DMS 273 treated with DMSO at 0.1 percent for 48 hours (cell line): ENCODE measurements around the gene BRPF3.

ENCODE experiments used
- DNase-seq: peaks from one replicate; lab custom pipeline; 2025; lab: John Stamatoyannopoulos, UW

Gene BRPF3

DNA sequence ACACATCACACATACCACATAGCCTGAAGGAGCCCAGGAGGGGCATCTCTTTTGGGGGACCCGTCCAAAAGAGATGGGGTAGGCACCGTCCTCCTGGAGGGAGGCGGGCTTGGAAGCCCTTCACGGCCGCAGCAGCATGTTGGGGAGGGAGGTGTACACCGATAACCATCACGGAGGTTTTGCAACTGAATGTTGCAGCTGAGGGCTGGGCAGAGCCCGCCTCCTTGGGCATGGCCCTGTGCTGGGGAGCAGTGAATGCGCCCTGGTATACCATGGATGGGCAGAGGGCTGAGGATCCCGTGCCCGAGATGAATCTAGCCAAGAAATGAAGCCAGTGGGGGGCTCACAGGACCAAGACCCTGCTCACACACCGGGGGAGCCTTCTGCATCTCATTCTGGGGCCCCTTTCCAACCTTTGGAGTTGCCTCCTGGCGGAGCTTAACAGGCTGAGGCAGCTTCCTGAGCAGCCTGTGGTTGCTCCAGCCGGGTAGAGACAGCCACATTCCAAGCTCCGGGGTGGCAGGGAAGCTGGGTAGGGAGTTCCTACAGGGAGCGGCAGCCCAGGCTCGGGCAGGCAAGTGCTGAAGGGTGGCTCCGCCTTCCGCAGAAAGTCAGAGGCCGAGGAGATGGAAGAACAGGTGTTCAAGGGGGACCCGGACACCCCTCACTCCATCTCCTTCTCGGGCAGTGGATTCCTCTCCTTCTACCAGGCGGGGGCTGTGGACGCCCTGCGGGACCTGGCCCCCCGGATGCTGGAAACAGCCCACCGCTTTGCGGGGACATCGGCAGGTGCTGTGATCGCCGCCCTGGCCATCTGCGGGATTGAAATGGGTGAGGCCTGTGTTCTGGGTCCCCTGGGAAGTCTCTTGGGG lies 73.5 kb downstream of the BRPF3 start, which contains the start of gene PNPLA1:
Gene PNPLA1, plus strand, starts transcription at position 227 of the 872 bp plus-strand sequence. Its CDS starts 400 bp downstream, at position 627.
- no peak for DNase-seq

DNA sequence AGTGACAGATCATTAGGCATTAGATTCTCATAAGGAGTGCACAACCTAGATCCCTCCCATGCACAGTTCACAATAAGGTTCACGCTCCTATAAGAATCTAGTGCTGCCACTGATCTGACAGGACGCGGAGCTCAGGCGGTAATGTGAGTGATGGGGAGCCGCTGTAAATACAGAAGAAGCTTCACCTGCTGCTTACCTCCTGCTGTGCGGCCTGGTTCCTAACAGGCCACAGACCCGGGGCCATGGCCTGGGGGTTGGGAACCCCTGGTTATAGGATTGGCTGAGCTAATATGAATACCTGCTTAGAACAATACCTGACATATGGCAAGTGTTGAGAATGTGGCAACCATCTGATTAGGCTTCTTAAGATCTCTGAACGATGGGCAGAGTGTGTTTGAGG lies 75.7 kb downstream of the BRPF3 start:
- DNase-seq = no peak

DNA sequence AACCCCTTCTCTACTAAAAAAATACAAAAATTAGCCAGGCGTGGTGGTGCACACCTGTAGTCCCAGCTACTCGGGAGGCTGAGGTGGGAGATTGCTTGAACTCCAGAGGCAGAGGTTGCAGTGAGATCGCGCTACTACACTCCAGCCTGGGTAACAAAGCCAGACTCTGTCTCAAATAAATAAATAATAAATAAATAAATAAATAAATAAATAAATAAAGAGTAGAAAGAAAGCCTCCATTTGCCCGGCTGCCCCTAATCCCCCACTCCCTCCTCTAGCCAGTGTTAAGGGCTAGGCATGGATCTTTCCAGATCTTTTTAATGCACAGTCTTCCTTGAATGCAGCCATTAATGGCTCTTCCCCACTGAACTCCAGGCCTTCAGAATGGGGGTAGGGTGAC lies 76.5 kb downstream of the BRPF3 start:
- no peak for DNase-seq

DNA sequence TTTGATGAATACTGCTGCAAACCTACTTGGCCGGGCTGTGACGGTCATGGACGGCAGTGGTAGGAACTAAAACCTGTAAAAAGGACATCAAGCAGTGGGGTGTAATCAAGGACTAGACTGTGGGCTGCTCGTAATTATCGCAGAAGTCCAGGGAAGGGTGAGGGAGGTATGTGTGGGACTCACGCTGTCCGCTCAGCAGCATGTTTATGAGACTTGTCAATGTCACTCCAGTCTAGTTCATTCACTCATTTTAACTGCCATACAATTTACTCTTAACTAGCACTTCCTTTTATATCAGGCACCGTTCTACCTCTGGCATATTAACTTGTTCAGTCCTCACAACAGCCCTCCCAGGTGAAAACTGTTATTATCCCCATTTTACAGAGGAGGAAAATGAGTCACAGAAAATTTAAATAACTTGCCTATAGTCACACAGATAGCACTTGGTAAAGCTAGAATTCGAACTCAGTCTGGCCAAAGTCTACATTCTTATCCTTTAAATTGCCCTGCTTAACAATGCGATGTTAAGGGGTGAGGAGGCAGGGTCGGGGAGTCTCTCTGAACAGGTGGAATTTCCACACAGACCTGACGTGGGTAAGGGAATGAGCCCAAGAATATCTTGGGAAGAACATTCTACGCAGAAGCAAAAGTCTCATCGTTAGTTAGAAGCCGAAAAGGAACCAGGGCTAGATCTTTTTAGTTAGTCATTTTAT lies 77.4 kb downstream of the BRPF3 start:
- DNase-seq = no peak

DNA sequence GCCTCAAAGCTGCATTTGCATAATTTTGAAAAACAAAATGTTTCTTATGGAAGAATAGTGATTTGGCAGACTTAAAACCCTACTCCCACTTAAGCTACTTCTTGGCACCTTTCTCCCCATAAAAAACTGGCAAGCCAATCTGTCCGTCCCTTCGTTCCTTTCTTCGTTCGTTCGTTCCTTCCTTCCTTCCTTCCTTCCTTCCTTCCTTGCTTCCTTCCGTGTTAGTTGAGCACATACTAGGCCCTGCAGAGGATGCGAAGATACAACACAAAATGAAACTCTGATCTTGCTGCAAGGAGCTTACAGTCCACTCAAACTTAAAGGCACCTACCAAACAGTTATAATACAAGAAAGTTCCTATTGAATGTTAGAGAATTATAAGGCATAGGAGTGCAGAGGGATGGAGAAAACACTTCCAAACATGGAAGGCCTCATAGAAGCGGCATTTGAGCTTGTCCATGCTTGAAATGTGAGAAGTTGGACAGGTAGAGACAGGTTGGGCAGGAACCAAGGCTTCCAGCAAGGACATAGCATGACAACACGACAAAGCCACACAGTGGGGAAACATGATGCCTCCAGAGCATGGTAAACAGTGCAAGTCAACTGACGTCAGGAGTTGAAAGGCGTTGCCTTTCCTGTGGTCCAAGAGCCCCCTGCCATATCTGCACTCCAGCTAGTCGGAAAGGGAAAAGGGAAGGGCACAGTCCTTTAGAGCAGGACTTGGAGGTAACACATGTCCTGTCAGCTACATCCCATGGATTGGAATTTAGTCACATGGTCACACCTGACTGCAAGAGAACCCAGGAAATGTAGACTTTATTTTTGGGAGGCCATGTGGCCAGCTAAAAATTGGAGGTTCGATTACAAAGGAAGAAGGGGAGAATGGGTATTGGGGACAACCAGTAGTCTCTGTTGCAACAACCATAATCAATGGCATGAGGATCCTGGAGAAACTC lies 80.3 kb downstream of the BRPF3 start:
- no peak for DNase-seq

DNA sequence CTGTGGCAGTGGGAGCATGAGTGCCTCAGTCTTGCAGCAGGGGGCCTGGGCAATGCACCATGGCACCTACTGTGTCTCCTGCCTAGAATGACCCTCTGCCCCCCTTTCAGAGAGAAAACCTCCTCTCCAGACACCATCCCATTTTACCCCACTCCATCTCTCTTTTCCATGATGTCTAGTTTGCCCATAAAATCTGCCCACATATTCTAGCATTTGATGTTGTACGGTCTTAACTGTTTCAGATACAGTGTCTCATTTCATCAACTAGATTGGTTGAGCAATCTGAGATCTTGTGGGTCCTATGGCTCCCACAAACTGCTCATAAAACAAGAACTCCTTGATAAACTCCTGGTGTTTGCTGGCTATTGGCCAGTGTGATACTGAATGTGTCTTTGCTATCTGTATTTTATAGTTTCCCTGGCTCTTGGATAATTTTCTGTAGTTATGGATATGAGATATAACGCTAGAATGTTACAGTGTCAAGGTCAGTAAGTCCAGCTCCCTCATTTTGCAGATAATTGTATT lies 81.5 kb downstream of the BRPF3 start:
- no peak for DNase-seq

DNA sequence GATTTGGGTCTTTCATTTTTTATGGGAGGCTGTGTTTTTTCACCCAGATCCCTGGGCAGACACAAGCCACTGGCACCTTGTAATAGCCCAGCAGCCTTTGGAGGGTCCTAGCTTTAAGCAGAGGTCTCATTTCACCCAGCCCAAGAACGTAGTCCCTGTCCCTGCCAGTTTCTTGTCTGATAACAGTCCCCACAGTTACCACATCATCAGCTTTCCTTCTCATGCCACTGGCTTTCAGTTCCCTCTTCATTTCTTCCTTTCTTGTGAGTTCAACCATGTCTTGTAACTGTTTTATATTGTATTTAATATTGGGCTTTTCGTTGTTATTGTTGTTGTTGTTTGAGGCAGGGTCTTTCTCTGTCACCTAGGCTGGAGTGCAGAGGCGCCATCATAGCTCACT lies 83.9 kb downstream of the BRPF3 start:
- DNase-seq = no peak

DNA sequence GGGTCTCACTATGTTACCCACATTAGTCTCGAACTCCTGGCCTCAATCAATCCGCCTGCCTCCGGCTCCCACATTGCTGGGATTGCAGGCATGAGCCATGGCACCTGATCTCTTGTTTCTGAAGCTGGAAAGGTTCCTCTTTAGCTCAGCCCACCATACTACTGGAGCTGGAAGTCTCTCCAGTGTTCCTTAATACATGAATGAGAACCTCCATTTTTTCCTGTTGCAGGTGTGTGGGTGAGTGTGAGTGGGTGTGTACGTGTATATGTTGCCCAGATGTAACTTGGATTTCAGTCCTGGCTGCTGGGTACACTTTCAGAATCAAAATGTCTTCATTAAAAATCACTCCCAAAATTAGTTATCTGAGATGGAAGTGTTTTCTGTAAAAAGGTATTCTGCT lies 84.4 kb downstream of the BRPF3 start:
- no peak for DNase-seq
